GM10266 (cell line): ENCODE data around the gene CYBA.

Experiments
- DNase-seq: peaks from one replicate; pipeline ENCODE4 v3.0.0; 2012; ENCODE audit errors: extremely low spot score
- CTCF ChIP-seq: IDR thresholded peaks from 2 replicates; pipeline ENCODE4 v1.5.1; 2012; ENCODE audit warnings: mild to moderate bottlenecking, low read depth; ENCODE audit not compliant: control insufficient read depth, insufficient read depth; ENCODE audit errors: missing control alignments

The CYBA gene

GRCh38 chr16:88691129-88691813 lies 40.4 kb upstream of the CYBA start:
- no peak for TF ChIP-seq CTCF
- DNase-seq: no peak

GRCh38 chr16:88690341-88691128 lies 39.7 kb upstream of the CYBA start:
- DNase-seq: no peak
- TF ChIP-seq CTCF: no peak

GRCh38 chr16:88688013-88688778 lies 37.3 kb upstream of the CYBA start:
- DNase-seq: no peak
- no peak for TF ChIP-seq CTCF

GRCh38 chr16:88687676-88688012 lies 36.8 kb upstream of the CYBA start:
- no peak for TF ChIP-seq CTCF
- no peak for DNase-seq

- DNase-seq: no peak
- no peak for TF ChIP-seq CTCF
Observed at GRCh38 chr16:88687254-88687576, 36.4 kb upstream of the CYBA start.

GRCh38 chr16:88686439-88687253 lies 35.8 kb upstream of the CYBA start, which contains the start of gene SNAI3:
TSS of gene SNAI3 (minus strand) at chr16:88686507. CDS start at chr16:88686406, 101 bp downstream.
- no peak for TF ChIP-seq CTCF
- peak; percentile 95 for DNase-seq
